ENCODE measurements around the gene BHLHE41. TPM values are rescaled to one million over a fixed set of nuclear protein-coding genes. Genes with fewer than 3 reads are reported as not detected.

The BHLHE41 gene
- total and polyA plus RNA-seq, 2 of the 8 experiments (the other 6 are each of a cell fraction or from before 2014, with no cell fraction given), result 1.1 to 3.4 TPM

GRCh38 chr12:26108915-26109314 is 15.9 kb downstream of the BHLHE41 start (continued):
- TF ChIP-seq TBP (IDR thresholded peaks at IDR 0.05; ENCODE audit: low read depth, low read length), result no peak
- TF ChIP-seq KDM5A (IDR thresholded peaks at IDR 0.05; ENCODE audit: low read length), result no peak
- no peak for TF ChIP-seq CHD7 (IDR thresholded peaks at IDR 0.05; ENCODE audit: insufficient replicate concordance, low read length)
- no peak for TF ChIP-seq SIRT6 (IDR thresholded peaks at IDR 0.05; ENCODE audit: low read length)
- TF ChIP-seq PHF8 (conservative IDR thresholded peaks at IDR 0.05; ENCODE audit: low read depth, low read length), result no peak
- TF ChIP-seq KDM4A (IDR thresholded peaks at IDR 0.05; ENCODE audit: low read depth, low read length, severe bottlenecking), result no peak

Data from H1 (cell line).